Retinal pigment epithelial cell (primary cell): Measurements from ENCODE around the gene RAMACL.

Experiments
- DNase-seq: peaks from one replicate; pipeline ENCODE4 v3.0.0-alpha.2; 2010; ENCODE audit warnings: low read depth
- H3K4me3 ChIP-seq: 2 replicates; pipeline ENCODE4 v1.5.1; 2011; ENCODE audit warnings: mild to moderate bottlenecking, low read length, control low read depth, moderate library complexity
- CTCF ChIP-seq: conservative IDR thresholded peaks from 2 replicates; pipeline ENCODE4 v1.5.1; 2011; ENCODE audit warnings: low read depth, low read length, control low read depth, inconsistent platforms

Gene RAMACL

GRCh38 chr6:166573511-166574216, 12.8 kb downstream of the RAMACL start:
- DNase-seq, result no peak
- TF ChIP-seq CTCF, result no peak
- no peak overlapping the region for H3K4me3 ChIP-seq

- DNase-seq, result no peak
- H3K4me3 ChIP-seq, result no peak overlapping the region
- no peak for TF ChIP-seq CTCF
These were observed 13.9 kb downstream of the RAMACL start for GRCh38 chr6:166572370-166573261.

- no peak for DNase-seq
- no peak overlapping the region for H3K4me3 ChIP-seq
- TF ChIP-seq CTCF, result no peak
These were observed 15.4 kb downstream of the RAMACL start for GRCh38 chr6:166570929-166571713.

- no peak for DNase-seq
- TF ChIP-seq CTCF, result no peak
- no peak overlapping the region for H3K4me3 ChIP-seq
These were observed 17.3 kb downstream of the RAMACL start for GRCh38 chr6:166569206-166569605.

- DNase-seq, result no peak
- no peak for TF ChIP-seq CTCF
- no peak overlapping the region for H3K4me3 ChIP-seq
These were observed 18.7 kb downstream of the RAMACL start for GRCh38 chr6:166567813-166568212.

- TF ChIP-seq CTCF, result no peak
These were observed 19.4 kb downstream of the RAMACL start for GRCh38 chr6:166567107-166567506.

More at GRCh38 chr6:166567107-166567506, 19.4 kb downstream of the RAMACL start:
- H3K4me3 ChIP-seq, result no peak overlapping the region
- peak; percentile 99 for DNase-seq
